ENCODE measurements around the gene FOXP1. TPM values are rescaled to one million over a fixed set of nuclear protein-coding genes. Genes with fewer than 3 reads are reported as not detected.

The FOXP1 gene
- total and polyA plus RNA-seq, 2 of the 8 experiments (the other 6 are each of a cell fraction or from before 2014, with no cell fraction given) = 13.9 to 25.4 TPM

- TF ChIP-seq, protein P1, sequence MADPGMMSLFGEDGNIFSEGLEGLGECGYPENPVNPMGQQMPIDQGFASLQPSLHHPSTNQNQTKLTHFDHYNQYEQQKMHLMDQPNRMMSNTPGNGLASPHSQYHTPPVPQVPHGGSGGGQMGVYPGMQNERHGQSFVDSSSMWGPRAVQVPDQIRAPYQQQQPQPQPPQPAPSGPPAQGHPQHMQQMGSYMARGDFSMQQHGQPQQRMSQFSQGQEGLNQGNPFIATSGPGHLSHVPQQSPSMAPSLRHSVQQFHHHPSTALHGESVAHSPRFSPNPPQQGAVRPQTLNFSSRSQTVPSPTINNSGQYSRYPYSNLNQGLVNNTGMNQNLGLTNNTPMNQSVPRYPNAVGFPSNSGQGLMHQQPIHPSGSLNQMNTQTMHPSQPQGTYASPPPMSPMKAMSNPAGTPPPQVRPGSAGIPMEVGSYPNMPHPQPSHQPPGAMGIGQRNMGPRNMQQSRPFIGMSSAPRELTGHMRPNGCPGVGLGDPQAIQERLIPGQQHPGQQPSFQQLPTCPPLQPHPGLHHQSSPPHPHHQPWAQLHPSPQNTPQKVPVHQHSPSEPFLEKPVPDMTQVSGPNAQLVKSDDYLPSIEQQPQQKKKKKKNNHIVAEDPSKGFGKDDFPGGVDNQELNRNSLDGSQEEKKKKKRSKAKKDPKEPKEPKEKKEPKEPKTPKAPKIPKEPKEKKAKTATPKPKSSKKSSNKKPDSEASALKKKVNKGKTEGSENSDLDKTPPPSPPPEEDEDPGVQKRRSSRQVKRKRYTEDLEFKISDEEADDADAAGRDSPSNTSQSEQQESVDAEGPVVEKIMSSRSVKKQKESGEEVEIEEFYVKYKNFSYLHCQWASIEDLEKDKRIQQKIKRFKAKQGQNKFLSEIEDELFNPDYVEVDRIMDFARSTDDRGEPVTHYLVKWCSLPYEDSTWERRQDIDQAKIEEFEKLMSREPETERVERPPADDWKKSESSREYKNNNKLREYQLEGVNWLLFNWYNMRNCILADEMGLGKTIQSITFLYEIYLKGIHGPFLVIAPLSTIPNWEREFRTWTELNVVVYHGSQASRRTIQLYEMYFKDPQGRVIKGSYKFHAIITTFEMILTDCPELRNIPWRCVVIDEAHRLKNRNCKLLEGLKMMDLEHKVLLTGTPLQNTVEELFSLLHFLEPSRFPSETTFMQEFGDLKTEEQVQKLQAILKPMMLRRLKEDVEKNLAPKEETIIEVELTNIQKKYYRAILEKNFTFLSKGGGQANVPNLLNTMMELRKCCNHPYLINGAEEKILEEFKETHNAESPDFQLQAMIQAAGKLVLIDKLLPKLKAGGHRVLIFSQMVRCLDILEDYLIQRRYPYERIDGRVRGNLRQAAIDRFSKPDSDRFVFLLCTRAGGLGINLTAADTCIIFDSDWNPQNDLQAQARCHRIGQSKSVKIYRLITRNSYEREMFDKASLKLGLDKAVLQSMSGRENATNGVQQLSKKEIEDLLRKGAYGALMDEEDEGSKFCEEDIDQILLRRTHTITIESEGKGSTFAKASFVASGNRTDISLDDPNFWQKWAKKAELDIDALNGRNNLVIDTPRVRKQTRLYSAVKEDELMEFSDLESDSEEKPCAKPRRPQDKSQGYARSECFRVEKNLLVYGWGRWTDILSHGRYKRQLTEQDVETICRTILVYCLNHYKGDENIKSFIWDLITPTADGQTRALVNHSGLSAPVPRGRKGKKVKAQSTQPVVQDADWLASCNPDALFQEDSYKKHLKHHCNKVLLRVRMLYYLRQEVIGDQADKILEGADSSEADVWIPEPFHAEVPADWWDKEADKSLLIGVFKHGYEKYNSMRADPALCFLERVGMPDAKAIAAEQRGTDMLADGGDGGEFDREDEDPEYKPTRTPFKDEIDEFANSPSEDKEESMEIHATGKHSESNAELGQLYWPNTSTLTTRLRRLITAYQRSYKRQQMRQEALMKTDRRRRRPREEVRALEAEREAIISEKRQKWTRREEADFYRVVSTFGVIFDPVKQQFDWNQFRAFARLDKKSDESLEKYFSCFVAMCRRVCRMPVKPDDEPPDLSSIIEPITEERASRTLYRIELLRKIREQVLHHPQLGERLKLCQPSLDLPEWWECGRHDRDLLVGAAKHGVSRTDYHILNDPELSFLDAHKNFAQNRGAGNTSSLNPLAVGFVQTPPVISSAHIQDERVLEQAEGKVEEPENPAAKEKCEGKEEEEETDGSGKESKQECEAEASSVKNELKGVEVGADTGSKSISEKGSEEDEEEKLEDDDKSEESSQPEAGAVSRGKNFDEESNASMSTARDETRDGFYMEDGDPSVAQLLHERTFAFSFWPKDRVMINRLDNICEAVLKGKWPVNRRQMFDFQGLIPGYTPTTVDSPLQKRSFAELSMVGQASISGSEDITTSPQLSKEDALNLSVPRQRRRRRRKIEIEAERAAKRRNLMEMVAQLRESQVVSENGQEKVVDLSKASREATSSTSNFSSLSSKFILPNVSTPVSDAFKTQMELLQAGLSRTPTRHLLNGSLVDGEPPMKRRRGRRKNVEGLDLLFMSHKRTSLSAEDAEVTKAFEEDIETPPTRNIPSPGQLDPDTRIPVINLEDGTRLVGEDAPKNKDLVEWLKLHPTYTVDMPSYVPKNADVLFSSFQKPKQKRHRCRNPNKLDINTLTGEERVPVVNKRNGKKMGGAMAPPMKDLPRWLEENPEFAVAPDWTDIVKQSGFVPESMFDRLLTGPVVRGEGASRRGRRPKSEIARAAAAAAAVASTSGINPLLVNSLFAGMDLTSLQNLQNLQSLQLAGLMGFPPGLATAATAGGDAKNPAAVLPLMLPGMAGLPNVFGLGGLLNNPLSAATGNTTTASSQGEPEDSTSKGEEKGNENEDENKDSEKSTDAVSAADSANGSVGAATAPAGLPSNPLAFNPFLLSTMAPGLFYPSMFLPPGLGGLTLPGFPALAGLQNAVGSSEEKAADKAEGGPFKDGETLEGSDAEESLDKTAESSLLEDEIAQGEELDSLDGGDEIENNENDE (IDR thresholded peaks at IDR 0.05; ENCODE audit: insufficient replicate concordance, low read length) = no peak
- TF ChIP-seq RNF2 (IDR thresholded peaks at IDR 0.05; ENCODE audit: borderline replicate concordance, low read depth, low read length, missing control alignments, poor library complexity, severe bottlenecking) (no peak), FOSL1 (IDR thresholded peaks at IDR 0.05; ENCODE audit: insufficient read depth, low read depth, low read length) (no peak), SIN3A (conservative IDR thresholded peaks at IDR 0.05 in 1 of 2, IDR thresholded peaks at IDR 0.05 in 1 of 2; ENCODE audit: low read depth in 1 of 2, low read length in 2 of 2) (no peak), POU5F1 (IDR thresholded peaks at IDR 0.05; ENCODE audit: low read depth, low read length) (no peak), EP300 (IDR thresholded peaks at IDR 0.05; ENCODE audit: borderline replicate concordance in 1 of 2, low read depth in 2 of 2, low read length in 2 of 2) (no peak), CBX8 (IDR thresholded peaks at IDR 0.05; ENCODE audit: borderline replicate concordance, low read depth, low read length) (no peak)
These were observed 463.5 kb downstream of the FOXP1 start (continued) for GRCh38 chr3:71120012-71120411.

All from H1 (cell line).